ENCODE data around the gene KEAP1. TPM values are rescaled to one million over a fixed set of nuclear protein-coding genes. Genes with fewer than 3 reads are reported as not detected.

Gene KEAP1
- total and polyA plus RNA-seq, 9 of the 15 experiments (the other 6 are each of a cell fraction or from before 2014, with no cell fraction given): 2.1 to 95.6 (median 64.3) TPM

DNA sequence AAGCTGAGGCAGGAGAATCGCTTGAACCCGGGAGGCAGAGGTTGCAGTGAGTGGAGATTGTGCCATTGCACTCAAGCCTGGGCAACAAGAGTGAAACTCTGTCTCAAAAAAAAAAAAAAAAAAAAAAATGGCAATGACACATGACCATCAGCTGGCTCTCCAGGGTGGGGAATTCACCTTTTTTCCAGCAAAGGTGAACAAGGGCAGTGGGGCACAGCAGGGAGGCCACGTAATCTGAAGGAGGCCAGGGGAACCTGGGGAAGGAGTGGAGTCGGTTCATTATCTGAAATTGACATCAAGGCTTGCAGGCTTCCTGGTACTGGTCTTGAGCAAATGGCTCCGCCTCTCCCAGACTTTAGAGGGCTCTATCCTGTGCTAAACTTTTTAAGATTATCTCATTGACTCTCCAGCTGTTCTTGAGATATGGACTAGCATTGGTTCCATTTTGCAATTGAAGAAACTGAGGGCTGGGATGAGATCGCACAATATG lies 28.1 kb downstream of the KEAP1 start (continued):
- TF ChIP-seq, protein P1, sequence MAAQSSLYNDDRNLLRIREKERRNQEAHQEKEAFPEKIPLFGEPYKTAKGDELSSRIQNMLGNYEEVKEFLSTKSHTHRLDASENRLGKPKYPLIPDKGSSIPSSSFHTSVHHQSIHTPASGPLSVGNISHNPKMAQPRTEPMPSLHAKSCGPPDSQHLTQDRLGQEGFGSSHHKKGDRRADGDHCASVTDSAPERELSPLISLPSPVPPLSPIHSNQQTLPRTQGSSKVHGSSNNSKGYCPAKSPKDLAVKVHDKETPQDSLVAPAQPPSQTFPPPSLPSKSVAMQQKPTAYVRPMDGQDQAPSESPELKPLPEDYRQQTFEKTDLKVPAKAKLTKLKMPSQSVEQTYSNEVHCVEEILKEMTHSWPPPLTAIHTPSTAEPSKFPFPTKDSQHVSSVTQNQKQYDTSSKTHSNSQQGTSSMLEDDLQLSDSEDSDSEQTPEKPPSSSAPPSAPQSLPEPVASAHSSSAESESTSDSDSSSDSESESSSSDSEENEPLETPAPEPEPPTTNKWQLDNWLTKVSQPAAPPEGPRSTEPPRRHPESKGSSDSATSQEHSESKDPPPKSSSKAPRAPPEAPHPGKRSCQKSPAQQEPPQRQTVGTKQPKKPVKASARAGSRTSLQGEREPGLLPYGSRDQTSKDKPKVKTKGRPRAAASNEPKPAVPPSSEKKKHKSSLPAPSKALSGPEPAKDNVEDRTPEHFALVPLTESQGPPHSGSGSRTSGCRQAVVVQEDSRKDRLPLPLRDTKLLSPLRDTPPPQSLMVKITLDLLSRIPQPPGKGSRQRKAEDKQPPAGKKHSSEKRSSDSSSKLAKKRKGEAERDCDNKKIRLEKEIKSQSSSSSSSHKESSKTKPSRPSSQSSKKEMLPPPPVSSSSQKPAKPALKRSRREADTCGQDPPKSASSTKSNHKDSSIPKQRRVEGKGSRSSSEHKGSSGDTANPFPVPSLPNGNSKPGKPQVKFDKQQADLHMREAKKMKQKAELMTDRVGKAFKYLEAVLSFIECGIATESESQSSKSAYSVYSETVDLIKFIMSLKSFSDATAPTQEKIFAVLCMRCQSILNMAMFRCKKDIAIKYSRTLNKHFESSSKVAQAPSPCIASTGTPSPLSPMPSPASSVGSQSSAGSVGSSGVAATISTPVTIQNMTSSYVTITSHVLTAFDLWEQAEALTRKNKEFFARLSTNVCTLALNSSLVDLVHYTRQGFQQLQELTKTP (IDR thresholded peaks at IDR 0.05; ENCODE audit: low read depth in 1 of 2, partially characterized antibody in 2 of 2): peak in 1 of 2 experiments; percentile 65
- TF ChIP-seq CEBPB (tag; IDR thresholded peaks at IDR 0.05) (peak; percentile 20; the same call in 1 of the 2 replicates), COPS2 (conservative IDR thresholded peaks at IDR 0.05) (no peak), CC2D1A (IDR thresholded peaks at IDR 0.05) (no peak), HDGF (IDR thresholded peaks at IDR 0.05) (no peak), SAP30 (IDR thresholded peaks at IDR 0.05; ENCODE audit: borderline replicate concordance, insufficient read depth, low read depth, low read length, poor library complexity, severe bottlenecking) (no peak), ADNP (tag; IDR thresholded peaks at IDR 0.05) (peak; percentile 81), SMARCE1 (IDR thresholded peaks at IDR 0.05) (peak; percentile 58; the same call in 1 of the 2 replicates), ATF1 (CRISPR knock-in tag; IDR thresholded peaks at IDR 0.05) (no peak), ATF1 (tag; IDR thresholded peaks at IDR 0.05) (peak; percentile 29; the same call in 1 of the 2 replicates), HMG20A (CRISPR knock-in tag; conservative IDR thresholded peaks at IDR 0.05) (no peak), MCM5 (IDR thresholded peaks at IDR 0.05; ENCODE audit: low read depth) (no peak)
- TF ChIP-seq, protein P2, sequence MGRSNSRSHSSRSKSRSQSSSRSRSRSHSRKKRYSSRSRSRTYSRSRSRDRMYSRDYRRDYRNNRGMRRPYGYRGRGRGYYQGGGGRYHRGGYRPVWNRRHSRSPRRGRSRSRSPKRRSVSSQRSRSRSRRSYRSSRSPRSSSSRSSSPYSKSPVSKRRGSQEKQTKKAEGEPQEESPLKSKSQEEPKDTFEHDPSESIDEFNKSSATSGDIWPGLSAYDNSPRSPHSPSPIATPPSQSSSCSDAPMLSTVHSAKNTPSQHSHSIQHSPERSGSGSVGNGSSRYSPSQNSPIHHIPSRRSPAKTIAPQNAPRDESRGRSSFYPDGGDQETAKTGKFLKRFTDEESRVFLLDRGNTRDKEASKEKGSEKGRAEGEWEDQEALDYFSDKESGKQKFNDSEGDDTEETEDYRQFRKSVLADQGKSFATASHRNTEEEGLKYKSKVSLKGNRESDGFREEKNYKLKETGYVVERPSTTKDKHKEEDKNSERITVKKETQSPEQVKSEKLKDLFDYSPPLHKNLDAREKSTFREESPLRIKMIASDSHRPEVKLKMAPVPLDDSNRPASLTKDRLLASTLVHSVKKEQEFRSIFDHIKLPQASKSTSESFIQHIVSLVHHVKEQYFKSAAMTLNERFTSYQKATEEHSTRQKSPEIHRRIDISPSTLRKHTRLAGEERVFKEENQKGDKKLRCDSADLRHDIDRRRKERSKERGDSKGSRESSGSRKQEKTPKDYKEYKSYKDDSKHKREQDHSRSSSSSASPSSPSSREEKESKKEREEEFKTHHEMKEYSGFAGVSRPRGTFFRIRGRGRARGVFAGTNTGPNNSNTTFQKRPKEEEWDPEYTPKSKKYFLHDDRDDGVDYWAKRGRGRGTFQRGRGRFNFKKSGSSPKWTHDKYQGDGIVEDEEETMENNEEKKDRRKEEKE (IDR thresholded peaks at IDR 0.05; ENCODE audit: borderline replicate concordance in 1 of 2, control insufficient read depth in 1 of 2, low read depth in 2 of 2, low read length in 1 of 2): no peak
- TF ChIP-seq, protein P3, sequence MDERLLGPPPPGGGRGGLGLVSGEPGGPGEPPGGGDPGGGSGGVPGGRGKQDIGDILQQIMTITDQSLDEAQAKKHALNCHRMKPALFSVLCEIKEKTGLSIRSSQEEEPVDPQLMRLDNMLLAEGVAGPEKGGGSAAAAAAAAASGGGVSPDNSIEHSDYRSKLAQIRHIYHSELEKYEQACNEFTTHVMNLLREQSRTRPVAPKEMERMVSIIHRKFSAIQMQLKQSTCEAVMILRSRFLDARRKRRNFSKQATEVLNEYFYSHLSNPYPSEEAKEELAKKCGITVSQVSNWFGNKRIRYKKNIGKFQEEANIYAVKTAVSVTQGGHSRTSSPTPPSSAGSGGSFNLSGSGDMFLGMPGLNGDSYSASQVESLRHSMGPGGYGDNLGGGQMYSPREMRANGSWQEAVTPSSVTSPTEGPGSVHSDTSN (CRISPR knock-in tag; IDR thresholded peaks at IDR 0.05; ENCODE audit: low read depth): no peak
- TF ChIP-seq, protein P3 (tag; conservative IDR thresholded peaks at IDR 0.05; ENCODE audit: low read depth): no peak
- TF ChIP-seq, protein P4, sequence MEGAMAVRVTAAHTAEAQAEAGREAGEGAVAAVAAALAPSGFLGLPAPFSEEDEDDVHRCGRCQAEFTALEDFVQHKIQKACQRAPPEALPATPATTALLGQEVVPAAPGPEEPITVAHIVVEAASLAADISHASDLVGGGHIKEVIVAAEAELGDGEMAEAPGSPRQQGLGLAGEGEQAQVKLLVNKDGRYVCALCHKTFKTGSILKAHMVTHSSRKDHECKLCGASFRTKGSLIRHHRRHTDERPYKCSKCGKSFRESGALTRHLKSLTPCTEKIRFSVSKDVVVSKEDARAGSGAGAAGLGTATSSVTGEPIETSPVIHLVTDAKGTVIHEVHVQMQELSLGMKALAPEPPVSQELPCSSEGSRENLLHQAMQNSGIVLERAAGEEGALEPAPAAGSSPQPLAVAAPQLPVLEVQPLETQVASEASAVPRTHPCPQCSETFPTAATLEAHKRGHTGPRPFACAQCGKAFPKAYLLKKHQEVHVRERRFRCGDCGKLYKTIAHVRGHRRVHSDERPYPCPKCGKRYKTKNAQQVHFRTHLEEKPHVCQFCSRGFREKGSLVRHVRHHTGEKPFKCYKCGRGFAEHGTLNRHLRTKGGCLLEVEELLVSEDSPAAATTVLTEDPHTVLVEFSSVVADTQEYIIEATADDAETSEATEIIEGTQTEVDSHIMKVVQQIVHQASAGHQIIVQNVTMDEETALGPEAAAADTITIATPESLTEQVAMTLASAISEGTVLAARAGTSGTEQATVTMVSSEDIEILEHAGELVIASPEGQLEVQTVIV (CRISPR knock-in tag; IDR thresholded peaks at IDR 0.05; ENCODE audit: borderline replicate concordance): no peak

Data from K562 (cell line).